Measurements from ENCODE around the gene CRCP.
"Not testable (repeated sequence)": the region's sequence is repeated elsewhere in the genome, so short reads cannot be mapped to it uniquely, and the experiment has no call there.

Gene CRCP

DNA sequence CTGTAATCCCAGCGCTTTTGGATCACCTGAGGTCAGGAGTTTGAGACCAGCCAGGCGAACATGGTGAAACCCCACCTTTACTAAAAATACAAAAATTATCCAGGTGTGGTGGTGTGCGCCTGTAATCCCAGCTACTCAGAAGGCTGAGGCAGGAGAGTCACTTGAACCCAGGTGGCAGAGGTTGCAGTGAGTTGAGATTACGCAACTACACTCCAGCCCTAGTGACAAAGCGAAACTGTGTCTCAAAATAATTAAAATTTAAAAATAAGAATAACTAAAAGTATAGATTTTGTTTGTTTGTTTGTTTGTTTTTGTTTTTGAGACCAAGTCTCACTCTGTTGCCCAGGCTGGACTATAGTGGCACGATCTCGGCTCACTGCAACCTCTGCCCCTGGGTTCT lies 41.4 kb downstream of the CRCP start:
- DNase-seq (ENCODE audit: low read depth) = not testable (repeated sequence)

DNA sequence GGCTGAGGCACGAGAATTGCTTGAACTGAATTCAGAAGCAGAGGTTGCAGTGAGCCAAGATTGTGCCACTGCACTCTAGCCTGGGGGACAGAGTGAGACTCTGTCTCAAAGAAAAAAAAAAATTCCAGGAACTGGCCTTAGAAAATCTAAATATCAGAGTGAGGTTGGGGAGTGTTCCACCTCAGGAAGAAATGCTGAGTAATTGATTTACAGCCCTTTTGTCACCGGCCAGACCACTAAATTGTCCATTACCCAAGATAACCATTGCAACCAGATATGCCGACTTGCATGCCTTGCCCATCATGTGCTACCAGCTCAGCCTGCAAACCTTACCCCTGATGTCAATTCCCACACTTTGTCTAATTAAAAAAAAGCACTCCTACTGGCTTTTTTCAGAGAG lies 42.4 kb downstream of the CRCP start:
- no peak for DNase-seq (ENCODE audit: low read depth)

DNA sequence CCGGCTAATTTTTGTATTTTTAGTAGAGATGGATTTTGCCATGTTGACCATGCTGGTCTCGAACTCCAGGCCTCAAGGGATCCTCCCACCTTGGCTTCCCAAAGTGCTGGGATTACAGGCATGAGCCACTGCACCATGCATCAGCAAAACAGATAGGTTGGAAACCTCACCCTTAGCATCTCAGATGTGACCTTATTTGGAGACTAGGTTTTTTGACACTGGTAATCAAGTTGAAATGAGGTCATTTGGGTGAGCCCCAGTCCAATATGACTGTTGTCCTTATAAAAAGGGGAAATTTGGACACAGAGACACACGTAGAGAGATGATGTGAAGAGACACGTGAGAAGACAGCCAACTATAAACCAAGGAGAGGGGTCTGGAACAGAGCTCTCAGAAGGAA lies 48.0 kb downstream of the CRCP start:
- DNase-seq (ENCODE audit: low read depth) = no peak

DNA sequence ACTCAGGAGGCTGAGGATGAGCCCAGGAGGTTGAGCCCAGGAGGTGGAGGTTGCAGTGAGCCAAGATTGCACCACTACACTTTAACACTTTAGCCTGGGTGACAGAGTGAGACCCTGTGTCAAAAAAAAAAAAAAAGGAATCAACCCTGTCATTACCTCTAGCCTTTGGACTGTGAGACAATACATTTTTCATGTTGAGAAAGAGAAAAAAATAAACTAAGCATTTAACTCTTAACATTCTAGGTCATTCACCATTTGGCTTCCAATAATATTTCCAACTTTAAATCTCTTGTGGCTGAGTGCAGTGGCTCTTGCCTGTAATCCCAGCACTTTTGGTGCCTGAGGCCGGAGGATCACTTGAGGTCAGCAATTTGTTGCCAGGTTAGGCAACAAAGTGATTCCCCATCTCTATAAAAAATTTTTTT lies 48.6 kb downstream of the CRCP start:
- no peak for DNase-seq (ENCODE audit: low read depth)

DNA sequence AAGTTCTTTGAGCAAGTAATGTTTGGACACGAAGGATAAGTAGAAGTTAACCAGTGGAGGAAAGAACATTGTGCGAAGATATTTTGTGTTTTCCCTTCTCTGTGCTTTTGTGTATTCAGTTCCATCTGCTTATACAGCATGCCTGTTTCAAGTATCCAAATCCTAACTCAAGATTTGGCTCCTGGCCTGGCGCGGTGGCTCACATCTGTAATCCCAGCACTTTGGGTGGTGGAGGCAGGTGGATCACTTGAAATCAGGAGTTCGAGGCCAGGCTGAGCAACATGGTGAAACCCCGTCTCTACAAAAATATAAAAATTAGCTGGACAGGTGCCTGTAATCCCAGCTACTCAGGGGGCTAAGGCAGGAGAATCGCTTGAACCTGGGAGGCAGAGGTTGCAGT lies 49.7 kb downstream of the CRCP start:
- no peak for DNase-seq (ENCODE audit: low read depth)

DNA sequence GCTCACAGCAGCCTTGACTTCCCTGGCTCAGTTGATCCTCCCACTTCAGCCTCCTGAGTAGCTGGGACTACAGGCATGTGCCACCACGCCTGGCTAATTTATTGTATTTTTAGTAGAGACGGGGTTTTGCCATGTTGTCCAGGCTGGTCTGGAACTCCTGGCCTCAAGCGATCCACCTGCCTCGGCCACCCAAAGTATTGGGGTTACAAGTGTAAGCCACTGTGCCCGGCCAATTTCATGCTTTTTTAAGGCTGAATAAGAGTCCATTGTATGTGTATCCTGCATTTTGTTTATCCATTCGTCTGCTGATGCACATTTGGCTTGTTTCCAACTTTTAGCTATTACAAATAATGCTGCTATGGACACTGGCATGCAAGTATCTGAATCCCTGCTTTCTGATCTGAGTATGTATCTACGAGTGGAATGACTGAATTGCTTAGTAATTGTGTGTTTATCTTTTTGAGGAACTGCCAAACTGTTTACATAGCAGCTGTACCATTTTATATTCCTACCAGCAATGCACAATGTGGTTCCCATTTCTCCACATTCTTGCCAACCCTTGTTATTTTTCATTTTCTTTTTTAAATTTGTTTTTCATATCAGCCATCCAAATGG lies 53.2 kb downstream of the CRCP start:
- peak; percentile 92 for DNase-seq (ENCODE audit: low read depth)

DNA sequence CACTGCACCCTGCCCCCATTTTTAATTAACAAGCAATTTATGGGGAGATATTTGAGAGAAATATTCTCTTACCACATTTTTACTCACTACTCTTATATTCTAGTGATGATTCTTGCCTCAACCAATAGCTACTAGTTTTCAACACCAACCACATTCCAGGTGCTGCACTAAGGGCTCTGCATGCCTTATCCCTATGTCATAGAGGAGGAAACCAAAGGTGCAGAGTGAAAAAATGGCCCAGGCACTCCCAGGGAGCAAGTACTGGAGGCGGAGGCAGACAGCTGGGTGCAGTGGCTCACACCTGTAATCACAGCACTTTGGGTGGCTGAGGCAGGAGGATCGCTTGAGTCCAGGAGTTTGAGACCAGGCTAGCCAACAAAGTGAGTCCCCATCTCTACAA lies 55.0 kb downstream of the CRCP start:
- DNase-seq (ENCODE audit: low read depth) = no peak

DNA sequence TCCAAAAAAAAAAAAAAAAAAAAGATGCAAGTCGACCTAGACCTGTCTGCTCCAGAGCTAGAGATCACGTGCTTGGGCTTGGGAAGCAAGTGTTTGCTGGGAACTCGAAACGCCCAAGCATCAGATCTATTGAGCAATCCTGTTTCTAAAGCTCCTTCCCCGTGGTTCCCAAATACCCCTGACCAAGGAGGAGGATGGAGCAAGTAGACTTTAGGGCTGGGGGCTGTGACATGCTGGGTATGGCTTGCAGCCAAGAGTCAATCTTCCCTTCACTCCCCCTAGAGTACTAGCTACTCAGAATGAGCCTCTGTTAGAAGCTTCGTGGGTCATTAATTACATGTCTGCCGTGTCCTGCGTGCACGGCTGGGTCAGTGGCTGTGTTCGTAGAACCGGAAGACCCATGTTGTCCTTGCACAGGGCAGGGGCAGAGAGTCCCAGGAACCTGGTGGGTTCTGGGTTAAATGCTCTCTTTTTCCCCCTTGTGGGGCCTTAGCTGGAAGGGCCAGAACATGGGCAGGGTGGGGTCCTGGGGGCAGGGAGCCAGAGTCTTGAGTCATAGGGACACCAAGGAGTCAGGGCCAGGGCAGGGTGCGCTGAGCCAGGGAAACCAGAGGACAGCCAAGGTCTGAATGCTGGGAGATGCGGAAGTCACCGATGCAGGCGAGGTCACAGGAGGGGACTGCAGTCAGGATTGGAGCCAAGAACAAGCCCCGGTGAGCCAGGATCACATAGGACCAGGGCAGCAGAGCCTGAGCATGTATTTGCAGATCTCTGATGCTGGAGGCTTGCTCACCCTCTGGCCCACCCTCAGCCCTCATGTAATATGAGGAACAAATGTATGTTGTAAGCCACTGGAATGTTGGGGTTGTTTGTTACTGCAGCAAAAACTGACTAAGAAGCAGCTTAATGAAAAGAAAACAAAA lies 55.9 kb downstream of the CRCP start:
- peak; percentile 38 for DNase-seq (ENCODE audit: low read depth)

DNA sequence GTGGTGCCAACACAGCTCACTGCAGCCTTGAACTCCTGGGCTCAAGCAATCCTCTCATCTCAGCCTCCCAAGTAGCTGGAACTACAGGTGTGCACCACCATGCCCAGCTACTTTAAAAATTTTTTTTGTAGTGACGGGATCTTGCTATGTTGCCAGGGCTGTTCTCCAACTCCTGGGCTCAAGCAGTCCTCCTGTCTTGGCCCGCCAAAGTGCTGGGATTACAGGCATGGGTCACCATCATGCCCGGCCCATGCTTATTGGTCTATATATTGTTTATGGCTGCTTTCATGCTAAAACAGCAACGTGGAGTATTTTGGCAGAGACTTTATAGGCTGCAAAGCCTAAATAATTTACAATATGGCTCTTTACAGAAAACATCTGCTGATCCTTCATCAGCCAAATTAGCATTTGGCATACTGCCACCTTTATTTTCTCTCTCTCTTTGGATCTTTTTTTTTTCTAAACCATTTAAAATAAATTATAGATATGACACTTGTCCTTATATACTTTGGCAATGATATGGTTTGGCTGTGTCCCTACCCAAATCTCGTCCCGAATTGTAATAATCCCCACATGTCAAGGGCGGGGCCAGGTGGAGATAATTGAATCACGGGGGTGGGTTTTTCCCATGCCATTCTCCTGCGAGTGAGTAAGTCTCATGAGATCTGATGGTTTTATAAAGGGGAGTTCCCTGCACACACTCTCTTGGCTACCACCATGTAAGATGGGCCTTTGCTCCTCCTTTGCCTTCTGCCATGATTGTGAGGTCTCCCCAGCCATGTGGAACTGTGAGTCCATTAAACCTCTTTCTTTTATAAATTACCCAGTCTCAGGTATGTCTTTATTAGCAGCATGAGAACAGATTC lies 58.1 kb downstream of the CRCP start:
- not testable (repeated sequence) for DNase-seq (ENCODE audit: low read depth)

DNA sequence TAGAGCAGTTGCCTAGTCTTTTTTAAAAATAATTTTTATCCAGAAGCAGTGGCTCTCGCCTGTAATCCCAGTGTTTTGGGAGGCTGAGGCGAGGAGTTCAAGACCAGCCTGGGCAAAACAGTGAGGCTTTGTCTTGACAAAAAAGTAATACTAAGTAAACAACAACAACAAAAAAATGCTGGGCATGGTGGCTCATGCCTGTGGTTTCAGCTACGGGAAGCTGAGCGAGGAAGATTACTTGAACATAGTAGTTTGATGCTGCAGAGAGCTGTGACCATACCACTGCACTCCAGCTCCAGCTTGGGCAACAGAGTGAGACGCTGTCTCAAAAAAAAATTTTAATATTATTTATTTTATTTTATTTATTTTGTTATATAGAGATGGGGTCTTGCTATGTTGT lies 59.2 kb downstream of the CRCP start:
- DNase-seq (ENCODE audit: low read depth) = no peak

DNA sequence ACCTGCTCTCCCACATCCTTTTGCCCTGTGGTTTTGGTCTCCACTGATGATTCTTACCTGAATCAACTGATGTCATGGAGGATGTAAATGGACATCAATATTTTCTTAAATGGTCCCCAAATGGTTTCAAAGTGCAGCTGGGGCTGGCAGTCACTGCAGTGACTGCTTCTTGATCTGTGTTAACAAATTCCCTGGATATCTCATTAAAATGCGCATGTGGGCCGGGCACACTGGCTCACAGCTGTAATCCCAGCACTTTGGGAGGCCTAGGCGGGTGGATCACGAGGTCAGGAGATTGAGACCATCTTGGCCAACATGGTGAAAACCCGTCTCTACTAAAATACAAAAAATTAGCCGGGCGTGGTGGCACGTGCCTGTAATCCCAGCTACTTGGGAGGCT lies 60.4 kb downstream of the CRCP start:
- DNase-seq (ENCODE audit: low read depth) = not testable (repeated sequence)

DNA sequence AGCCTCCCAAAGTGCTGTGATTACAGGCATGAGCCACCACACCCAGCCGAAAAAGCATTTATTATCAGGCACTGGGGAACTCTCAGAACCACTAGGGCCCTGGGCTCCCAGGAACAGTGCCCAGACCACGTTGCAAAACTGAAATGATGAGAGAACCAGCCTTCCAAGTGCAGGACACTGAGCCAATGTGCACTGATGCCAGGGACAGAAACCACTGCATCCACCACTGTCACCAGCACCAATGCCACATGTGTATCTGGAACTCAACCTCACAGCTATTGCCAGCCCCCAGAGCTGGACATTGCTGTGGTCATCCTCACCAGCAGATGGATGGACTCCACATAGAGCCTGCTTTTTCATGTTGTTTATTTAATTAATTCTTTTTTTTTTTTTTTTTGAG lies 62.3 kb downstream of the CRCP start:
- no peak for DNase-seq (ENCODE audit: low read depth)

DNA sequence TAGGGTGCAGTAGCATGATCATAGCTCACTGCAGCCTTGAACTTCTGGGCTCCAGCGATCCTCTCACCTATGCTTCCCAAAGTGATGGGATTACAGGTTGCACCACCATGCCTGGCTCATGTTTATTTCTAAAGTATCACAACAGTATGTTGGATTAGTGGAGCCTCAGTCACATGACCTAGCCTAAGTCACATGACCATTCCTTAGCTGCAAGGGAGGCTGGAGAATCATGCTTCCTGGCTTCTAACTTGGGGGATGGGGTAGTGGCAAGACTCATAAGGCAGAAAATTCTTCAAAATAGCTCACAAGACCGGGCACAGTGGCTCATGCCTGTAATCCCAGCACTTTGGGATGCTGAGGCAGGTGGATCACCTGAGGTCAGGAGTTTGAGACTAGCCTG lies 63.6 kb downstream of the CRCP start:
- DNase-seq (ENCODE audit: low read depth) = no peak

DNA sequence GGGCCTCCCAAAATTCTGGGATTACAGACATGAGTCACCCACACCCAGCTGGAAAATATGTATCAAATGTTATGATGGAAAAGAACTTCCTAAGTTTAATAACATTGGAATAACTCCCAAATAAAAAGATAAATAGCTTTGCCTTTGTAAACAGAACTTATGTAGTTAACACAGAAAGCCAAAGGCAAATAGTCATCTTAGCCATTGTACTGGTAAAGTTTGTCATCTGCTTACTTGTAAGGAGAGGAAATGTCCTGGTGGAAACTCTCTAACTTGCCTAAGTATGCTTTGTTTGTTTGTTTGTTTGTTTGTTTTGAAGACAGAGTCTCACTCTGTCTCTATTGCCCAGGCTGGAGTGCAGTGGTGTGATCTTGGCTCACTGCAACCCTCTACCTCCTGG lies 66.7 kb downstream of the CRCP start:
- DNase-seq (ENCODE audit: low read depth) = no peak

DNA sequence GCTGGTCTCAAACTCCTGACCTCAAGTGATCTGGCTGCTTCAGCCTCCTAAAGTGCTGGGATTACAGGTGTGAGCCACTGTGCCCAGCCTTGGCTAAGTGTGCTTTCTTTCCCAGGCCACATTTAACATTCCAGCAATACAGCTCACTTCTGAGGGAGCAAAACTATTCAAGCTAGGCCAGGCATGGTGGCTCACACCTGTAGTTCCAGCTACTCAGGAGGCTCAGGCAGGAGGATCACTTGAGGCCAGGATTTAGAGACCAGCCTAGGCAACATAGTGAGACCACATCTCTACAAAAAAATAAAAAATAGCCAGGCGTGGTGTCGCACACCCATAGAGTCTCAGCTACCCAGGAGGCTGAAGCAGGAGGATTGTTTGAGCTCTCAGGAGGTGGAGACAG lies 67.2 kb downstream of the CRCP start:
- no peak for DNase-seq (ENCODE audit: low read depth)

DNA sequence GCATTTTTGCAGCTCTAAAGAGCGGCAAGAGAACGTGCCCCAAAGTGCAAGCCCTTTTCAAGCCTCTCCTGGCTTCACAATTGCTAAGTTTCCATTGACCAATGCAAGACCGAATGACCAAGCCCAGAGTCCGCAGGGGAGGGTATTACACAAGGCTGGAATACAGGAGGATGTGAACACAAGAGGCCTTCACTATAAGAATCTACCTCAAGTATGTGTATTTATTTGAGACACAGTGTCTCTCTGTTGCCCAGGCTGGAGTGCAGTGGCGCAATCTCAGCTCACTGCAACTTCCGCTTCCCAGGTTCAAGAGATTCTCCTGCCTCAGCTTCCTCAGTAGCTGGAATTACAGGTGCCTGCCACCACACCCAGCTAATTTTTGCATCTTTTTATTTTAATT lies 68.3 kb downstream of the CRCP start:
- DNase-seq (ENCODE audit: low read depth) = no peak

DNA sequence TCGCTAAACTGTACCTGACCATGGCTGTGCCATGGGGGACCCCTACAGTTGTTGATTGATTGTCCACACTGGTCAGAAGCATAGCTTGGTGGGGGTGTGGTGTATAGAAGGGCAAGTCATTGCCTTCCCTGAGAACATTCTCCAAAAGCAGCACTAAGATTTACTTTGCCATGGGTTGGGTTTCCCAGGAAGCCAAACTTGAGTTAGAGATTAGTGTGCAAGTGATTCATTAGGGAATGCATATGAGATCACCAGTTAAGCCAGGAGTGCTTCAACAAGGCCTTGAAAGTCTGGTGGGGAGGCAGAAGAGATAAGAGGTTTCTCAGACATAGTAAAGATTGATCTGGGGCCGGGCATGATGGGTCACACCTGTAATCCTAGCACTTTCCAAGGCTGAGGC lies 69.1 kb downstream of the CRCP start:
- peak; percentile 79 for DNase-seq (ENCODE audit: low read depth)

DNA sequence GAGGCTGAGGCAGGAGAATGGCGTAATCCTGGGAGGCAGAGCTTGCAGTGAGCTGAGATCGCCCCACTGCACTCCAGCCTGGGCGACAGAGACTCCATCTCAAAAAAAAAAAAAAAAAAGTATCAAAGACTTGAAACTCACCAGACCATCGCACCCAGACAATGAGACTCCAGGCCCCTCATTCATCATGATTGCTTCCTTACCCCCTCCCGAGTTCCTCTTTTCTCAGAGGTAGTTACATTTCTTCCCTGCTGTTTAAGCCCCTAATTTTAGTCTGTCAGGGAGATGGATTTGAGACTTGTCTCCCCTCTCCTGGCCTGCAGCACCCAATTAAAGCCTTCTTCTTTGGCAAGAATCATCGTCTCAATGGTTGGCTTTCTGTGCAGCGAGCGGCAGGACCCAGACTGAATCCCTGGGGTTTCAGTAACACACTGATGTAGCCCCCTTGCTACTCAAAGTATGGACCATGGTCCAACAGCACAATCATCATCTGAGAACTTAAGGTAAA lies 71.1 kb downstream of the CRCP start:
- DNase-seq (ENCODE audit: low read depth) = no peak

DNA sequence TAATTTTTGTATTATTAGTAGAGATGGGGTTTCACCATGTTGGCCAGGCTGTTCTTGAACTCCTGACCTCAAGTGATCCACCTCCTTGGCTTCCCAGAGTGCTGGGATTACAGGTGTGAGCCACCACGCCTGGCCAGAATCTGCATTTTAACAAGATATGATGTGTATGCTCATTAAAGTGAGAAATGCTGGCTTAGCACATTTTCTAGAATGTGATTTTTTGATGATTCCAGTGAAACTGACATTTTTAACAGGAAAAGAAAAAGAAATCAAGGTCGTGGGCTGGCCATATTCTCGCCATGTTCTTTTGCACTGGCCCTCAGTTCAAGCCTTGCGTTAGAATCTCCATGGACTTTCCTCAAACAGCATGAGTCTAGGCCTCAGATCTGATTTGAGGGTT lies 72.3 kb downstream of the CRCP start:
- DNase-seq (ENCODE audit: low read depth) = no peak

DNA sequence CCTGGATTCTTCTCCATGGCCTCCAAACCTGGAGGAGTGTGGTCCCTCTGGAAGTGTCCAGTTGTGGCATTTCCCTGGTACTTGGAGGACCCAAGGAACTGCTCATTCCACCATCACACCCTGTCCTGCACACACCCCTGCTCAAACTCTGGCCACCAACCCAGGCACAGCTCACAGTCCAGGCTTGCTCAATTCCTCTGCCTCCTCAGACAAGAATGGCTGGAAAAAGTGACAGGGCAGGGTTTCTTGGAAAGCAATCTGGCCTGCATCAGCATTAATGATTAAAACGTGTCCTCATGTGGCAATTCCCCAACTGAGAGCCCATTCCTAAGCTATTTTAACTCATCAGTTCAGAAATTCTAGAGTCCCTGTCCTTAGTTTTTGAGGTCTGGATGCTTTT lies 73.3 kb downstream of the CRCP start:
- DNase-seq (ENCODE audit: low read depth) = no peak

DNA sequence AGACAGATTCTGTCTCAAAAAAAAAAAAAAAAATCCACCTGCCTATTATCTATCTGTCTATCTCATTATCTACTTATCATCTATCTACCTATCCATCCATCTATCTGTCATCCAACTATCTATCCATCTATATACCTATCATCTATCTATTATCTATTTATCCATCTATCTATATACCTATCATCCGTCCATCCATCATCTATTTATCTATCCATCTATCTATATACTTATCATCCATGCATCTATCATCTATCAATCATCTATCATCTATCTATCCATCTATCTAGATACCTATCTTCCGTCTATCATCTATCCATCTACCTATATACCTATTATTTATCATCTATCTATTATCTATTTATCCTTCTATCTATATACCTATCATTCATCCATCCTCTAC lies 74.0 kb downstream of the CRCP start:
- no peak for DNase-seq (ENCODE audit: low read depth)

DNA sequence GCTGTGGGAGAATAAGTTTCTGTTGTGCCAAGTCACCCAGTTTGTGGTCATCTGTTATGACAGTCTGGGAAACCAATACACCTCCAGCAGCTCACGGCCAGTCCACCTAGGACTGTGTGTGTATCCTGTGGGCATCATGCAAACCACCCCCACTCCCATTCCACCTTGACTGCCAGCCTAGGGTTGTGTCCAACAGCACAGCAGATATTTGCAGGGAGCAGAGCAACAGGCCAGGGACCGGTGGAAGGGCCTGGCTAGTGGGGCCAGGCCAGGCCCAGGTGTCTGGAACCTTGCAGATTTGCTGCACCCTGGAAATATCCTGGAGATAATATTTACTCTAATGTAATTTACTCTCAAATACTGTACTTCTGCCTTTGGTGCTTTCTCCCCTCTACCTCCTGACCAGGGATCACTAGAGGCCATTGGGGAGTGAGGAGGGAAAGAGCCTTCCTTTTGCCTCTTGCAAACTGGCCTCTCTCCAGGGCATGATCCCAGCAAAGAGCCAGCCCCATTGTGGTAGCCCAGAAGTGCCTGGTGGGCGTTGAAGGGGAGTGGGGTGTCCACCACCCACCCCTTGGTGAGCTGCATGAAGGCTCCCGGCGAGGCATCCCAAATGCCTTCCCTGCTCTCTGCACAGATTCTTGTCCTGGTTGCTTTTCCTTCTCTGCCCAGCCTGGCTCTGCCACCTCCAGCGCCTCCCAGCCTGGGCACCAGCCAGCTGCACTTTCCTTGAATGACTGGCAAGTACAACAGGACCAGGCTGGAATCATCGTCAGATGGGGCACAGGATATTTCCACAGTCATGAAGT lies 75.3 kb downstream of the CRCP start:
- DNase-seq (ENCODE audit: low read depth) = no peak

Measured in ELR (cell line).